OCI-LY1 (cell line): ENCODE measurements around the gene SYP.

ENCODE experiments used
- H2AFZ ChIP-seq: fragments of 200-600 bp; sonication (generic), shearing (Covaris generic); 2 replicates; pipeline ENCODE4 v1.6.0; 2014; ENCODE audit warnings: antibody characterized with exemption, mild to moderate bottlenecking, low read length
- H3F3A ChIP-seq: fragments of 200-600 bp; sonication (generic), shearing (Covaris generic); 2 replicates; pipeline ENCODE4 v1.6.0; 2014; ENCODE audit warnings: mild to moderate bottlenecking, antibody characterized with exemption, low read length, moderate library complexity; ENCODE audit not compliant: insufficient read depth
- H3K27ac ChIP-seq: fragments of 200-600 bp; sonication (generic); 2 replicates; pipeline ENCODE4 v1.5.1; 2014; ENCODE audit warnings: low read length, mixed run types, mild to moderate bottlenecking, low read depth; ENCODE audit not compliant: poor library complexity, severe bottlenecking
- H3K27me3 ChIP-seq: fragments of 200-600 bp; sonication (generic); 2 replicates; pipeline ENCODE4 v1.6.0; 2014; ENCODE audit warnings: antibody characterized with exemption, mild to moderate bottlenecking, low read length, moderate library complexity; ENCODE audit not compliant: insufficient read depth
- H3K36me3 ChIP-seq: fragments of 200-600 bp; sonication (generic); 2 replicates; pipeline ENCODE4 v1.6.1; 2014; ENCODE audit warnings: mild to moderate bottlenecking, antibody characterized with exemption, low read length, moderate library complexity, mixed read lengths; ENCODE audit not compliant: insufficient read depth
- H3K4me1 ChIP-seq: fragments of 200-600 bp; sonication (generic); 2 replicates; pipeline ENCODE4 v1.5.1; 2014; ENCODE audit warnings: mild to moderate bottlenecking, low read length, moderate library complexity; ENCODE audit not compliant: insufficient read depth, severe bottlenecking
- H3K4me2 ChIP-seq: fragments of 200-600 bp; sonication (generic), shearing (Covaris generic); 2 replicates; pipeline ENCODE4 v1.6.1; 2014; ENCODE audit warnings: low read length
- H3K4me3 ChIP-seq: fragments of 200-600 bp; sonication (generic); 2 replicates; pipeline ENCODE4 v1.5.1; 2014; ENCODE audit warnings: low read length, low read depth, mild to moderate bottlenecking, mixed read lengths; ENCODE audit not compliant: poor library complexity, severe bottlenecking
- H3K79me2 ChIP-seq: fragments of 200-600 bp; shearing (Covaris generic); 2 replicates; pipeline ENCODE4 v1.6.1; 2016; ENCODE audit warnings: mixed run types, low read length, mixed read lengths; ENCODE audit not compliant: insufficient read depth
- H3K9ac ChIP-seq: fragments of 200-600 bp; sonication (generic), shearing (Covaris generic); 2 replicates; pipeline ENCODE4 v1.6.1; 2014; ENCODE audit warnings: mild to moderate bottlenecking, low read length, mixed read lengths
- H3K9me2 ChIP-seq: fragments of 200-600 bp; sonication (generic), shearing (Covaris generic); 2 replicates; pipeline ENCODE4 v1.6.1; 2014; ENCODE audit warnings: low read depth, mild to moderate bottlenecking, low read length, mixed read lengths
- H3K9me3 ChIP-seq: fragments of 200-600 bp; shearing (Covaris generic); 2 replicates; pipeline ENCODE4 v1.6.1; 2014; ENCODE audit warnings: low read length, mixed read lengths
- H4K20me1 ChIP-seq: fragments of 200-600 bp; sonication (generic), shearing (Covaris generic); 2 replicates; pipeline ENCODE4 v1.6.0; 2016; ENCODE audit warnings: mild to moderate bottlenecking, low read length; ENCODE audit not compliant: insufficient read depth
- CTCF ChIP-seq: fragments of 200-600 bp; sonication (generic), shearing (Covaris generic); IDR thresholded peaks from 2 replicates; pipeline ENCODE4 v1.5.1; 2017; ENCODE audit warnings: mild to moderate bottlenecking, antibody characterized with exemption, low read length, moderate library complexity, mixed read lengths
- EZH2 ChIP-seq: fragments of 200-600 bp; sonication (generic), shearing (Covaris generic); IDR thresholded peaks from 2 replicates; pipeline ENCODE4 v1.8.0; 2017; ENCODE audit warnings: borderline replicate concordance, mixed run types, mild to moderate bottlenecking, antibody characterized with exemption, low read length, moderate library complexity, mixed read lengths

SYP gene

GRCh38 chrX:49178537-49178936 is 21.5 kb downstream of the SYP start:
- H3K79me2 ChIP-seq, result no peaks in the 10 kb centered on the region
- no peak overlapping the region for H2AFZ ChIP-seq
- no peak overlapping the region for H3K4me2 ChIP-seq
- no peaks in the 10 kb centered on the region for H3F3A ChIP-seq
- TF ChIP-seq CTCF, result no peak
- no peak for TF ChIP-seq EZH2
- H3K9ac ChIP-seq, result no peak overlapping the region
- H3K27ac ChIP-seq, result no peak overlapping the region
- no peaks in the 10 kb centered on the region for H3K27me3 ChIP-seq
- H3K36me3 ChIP-seq, result peaks cover 64% of the 10 kb centered on the region
- H3K4me3 ChIP-seq, result no peak overlapping the region
- H3K9me2 ChIP-seq, result no peaks in the 10 kb centered on the region
- no peaks in the 10 kb centered on the region for H3K9me3 ChIP-seq
- peaks cover under 1% of the 10 kb centered on the region for H3K4me1 ChIP-seq
- H4K20me1 ChIP-seq, result no peaks in the 10 kb centered on the region

GRCh38 chrX:49177873-49178480 is 22.0 kb downstream of the SYP start:
- H3K4me2 ChIP-seq, result no peak overlapping the region
- no peaks in the 10 kb centered on the region for H3K9me3 ChIP-seq
- peaks cover 63% of the 10 kb centered on the region for H3K36me3 ChIP-seq
- TF ChIP-seq EZH2, result no peak
- TF ChIP-seq CTCF, result no peak
- H3K79me2 ChIP-seq, result no peaks in the 10 kb centered on the region
- no peak overlapping the region for H3K9ac ChIP-seq
- no peak overlapping the region for H2AFZ ChIP-seq
- H3K27ac ChIP-seq, result no peak overlapping the region
- no peak overlapping the region for H3K4me3 ChIP-seq
- H3F3A ChIP-seq, result no peaks in the 10 kb centered on the region
- no peaks in the 10 kb centered on the region for H4K20me1 ChIP-seq
- H3K9me2 ChIP-seq, result no peaks in the 10 kb centered on the region
- peaks cover 6% of the 10 kb centered on the region for H3K4me1 ChIP-seq
- no peaks in the 10 kb centered on the region for H3K27me3 ChIP-seq

GRCh38 chrX:49177338-49177833 is 22.6 kb downstream of the SYP start:
- Histone ChIP-seq H3K4me2 (no peak overlapping the region), H4K20me1 (no peaks in the 10 kb centered on the region), H3K36me3 (peaks cover 62% of the 10 kb centered on the region), H3K27ac (no peak overlapping the region), H3K9me2 (no peaks in the 10 kb centered on the region), H3F3A (no peaks in the 10 kb centered on the region), H3K4me1 (peaks cover 10% of the 10 kb centered on the region), H3K79me2 (no peaks in the 10 kb centered on the region), H2AFZ (no peak overlapping the region), H3K9me3 (no peaks in the 10 kb centered on the region), H3K4me3 (no peak overlapping the region), H3K9ac (no peak overlapping the region), H3K27me3 (no peaks in the 10 kb centered on the region)
- TF ChIP-seq EZH2 (no peak), CTCF (no peak)
